ENCODE measurements around the gene ROBO1.

The ROBO1 gene

DNA sequence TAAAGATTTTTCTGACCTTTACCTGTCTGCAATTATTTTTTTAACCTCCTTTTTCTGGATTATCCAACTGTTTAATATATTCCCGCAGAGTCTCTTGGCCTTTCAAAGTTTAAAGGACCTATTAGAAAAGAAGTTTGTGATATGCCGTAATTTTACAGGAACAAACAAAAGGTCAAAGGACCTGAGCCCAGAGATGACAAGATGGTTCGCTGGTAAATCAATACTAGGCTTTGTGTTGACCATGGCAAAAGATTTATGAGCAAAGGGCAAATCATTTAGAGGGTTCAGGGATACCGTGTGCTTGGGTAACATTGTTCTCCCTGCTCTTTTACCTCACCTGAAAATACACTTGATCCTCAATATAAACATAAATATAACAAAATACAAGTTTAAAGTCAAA, 923.5 kb downstream of the ROBO1 start:
- 90% methylated on average over 4 of the region's 4 CpGs for WGBS
- H3K4me1 ChIP-seq (ENCODE audit: insufficient read depth, low read length): peaks cover 9% of the 10 kb centered on the region; the same call in 1 of the 2 replicates
- no peak overlapping the region for H3K4me3 ChIP-seq (ENCODE audit: low read length)

GRCh38 chr3:78839693-78840092, 928.1 kb downstream of the ROBO1 start:
- Histone ChIP-seq H3K4me3 (ENCODE audit: low read length) (no peak overlapping the region), H3K36me3 (ENCODE audit: insufficient read depth, low read length) (no peaks in the 10 kb centered on the region), H3K4me1 (ENCODE audit: insufficient read depth, low read length) (no peaks in the 10 kb centered on the region; the same call in 1 of the 2 replicates), H3K27ac (ENCODE audit: low read depth, low read length) (no peak overlapping the region), H3K27me3 (ENCODE audit: insufficient read depth, low read length) (no peaks in the 10 kb centered on the region), H3K9me3 (ENCODE audit: insufficient read depth, low read depth, low read length) (no peaks in the 10 kb centered on the region), H3K9ac (ENCODE audit: low read depth, low read length) (no peak overlapping the region)
- WGBS: 50% methylated on average over 3 of the region's 3 CpGs

More for the DNA sequence above, 923.5 kb downstream of the ROBO1 start:
- no peak overlapping the region for H3K27ac ChIP-seq (ENCODE audit: low read depth, low read length)
- H3K36me3 ChIP-seq (ENCODE audit: insufficient read depth, low read length): no peaks in the 10 kb centered on the region
- H3K9ac ChIP-seq (ENCODE audit: low read depth, low read length): no peak overlapping the region
- H3K27me3 ChIP-seq (ENCODE audit: insufficient read depth, low read length): no peaks in the 10 kb centered on the region
- no peaks in the 10 kb centered on the region for H3K9me3 ChIP-seq (ENCODE audit: insufficient read depth, low read depth, low read length)

DNA sequence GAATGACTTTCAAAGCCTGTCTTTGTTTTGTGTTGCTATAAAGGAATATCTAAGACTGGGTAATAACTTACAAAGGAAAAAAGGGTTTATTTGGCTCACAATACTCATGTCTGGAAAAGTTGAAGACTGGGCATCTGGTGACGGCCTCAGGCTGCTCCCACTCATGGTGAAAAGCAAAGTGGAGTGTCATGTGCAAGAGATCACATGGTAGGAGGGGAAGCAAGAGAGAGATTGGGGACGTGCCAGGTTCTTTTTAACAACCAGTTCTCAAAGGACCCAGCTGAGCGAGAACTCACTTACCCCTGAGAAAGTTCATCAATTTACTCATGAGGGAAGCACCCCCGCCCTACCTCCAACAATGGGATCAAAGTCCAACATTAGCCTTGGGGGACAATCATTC, 929.4 kb downstream of the ROBO1 start:
- Histone ChIP-seq H3K9me3 (ENCODE audit: insufficient read depth, low read depth, low read length) (no peaks in the 10 kb centered on the region), H3K9ac (ENCODE audit: low read depth, low read length) (no peak overlapping the region), H3K36me3 (ENCODE audit: insufficient read depth, low read length) (no peaks in the 10 kb centered on the region), H3K4me1 (ENCODE audit: insufficient read depth, low read length) (no peaks in the 10 kb centered on the region; the same call in 1 of the 2 replicates), H3K27ac (ENCODE audit: low read depth, low read length) (no peak overlapping the region), H3K4me3 (ENCODE audit: low read length) (no peak overlapping the region), H3K27me3 (ENCODE audit: insufficient read depth, low read length) (no peaks in the 10 kb centered on the region)
- WGBS: 87% methylated on average over 4 of the region's 4 CpGs

DNA sequence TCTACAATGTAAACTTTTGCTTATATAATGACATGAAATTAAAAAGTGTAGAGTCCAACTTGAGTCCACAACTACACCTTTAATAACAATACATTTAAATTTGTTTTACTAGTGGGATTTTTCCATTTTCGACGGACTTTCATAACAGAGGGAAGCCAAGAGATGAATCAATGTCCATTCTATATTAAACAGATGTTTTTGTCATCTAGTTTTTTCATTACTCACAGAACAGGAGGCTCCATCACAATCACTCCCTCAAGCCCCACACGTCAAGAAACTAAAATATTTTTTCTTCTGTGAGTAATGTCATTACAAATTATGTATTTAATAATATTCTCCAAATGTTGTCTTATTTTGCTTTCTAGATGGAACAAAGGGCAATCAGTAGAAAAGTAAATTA, 932.9 kb downstream of the ROBO1 start:
- Histone ChIP-seq H3K27ac (ENCODE audit: low read depth, low read length) (no peak overlapping the region), H3K9ac (ENCODE audit: low read depth, low read length) (no peak overlapping the region), H3K36me3 (ENCODE audit: insufficient read depth, low read length) (no peaks in the 10 kb centered on the region), H3K27me3 (ENCODE audit: insufficient read depth, low read length) (no peaks in the 10 kb centered on the region), H3K4me1 (ENCODE audit: insufficient read depth, low read length) (no peaks in the 10 kb centered on the region; the same call in 1 of the 2 replicates), H3K9me3 (ENCODE audit: insufficient read depth, low read depth, low read length) (no peaks in the 10 kb centered on the region), H3K4me3 (ENCODE audit: low read length) (no peak overlapping the region)
- no CpG with 5 or more reads among the region's 3 CpGs for WGBS

DNA sequence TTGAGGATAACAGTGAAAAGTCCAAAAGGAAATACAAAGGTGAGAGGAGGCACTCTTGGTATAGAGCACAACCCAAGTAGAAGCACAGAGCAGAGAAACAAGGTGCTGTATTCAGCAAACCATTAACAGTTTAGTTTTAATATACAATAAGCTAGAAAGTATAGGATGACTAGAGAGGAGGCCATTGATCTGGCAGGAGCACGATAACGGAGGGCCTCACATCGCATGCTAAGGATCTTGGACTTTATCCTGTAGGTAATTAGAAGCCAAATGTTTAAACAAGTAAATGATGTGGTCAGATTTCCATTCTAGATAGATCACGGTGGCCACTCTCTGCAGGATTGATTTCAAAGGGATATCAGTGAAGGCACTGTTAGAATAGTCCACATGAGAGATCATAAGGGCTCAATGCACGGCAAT, 935.0 kb downstream of the ROBO1 start:
- Histone ChIP-seq H3K36me3 (ENCODE audit: insufficient read depth, low read length) (no peaks in the 10 kb centered on the region), H3K27me3 (ENCODE audit: insufficient read depth, low read length) (no peaks in the 10 kb centered on the region), H3K27ac (ENCODE audit: low read depth, low read length) (no peak overlapping the region), H3K9ac (ENCODE audit: low read depth, low read length) (no peak overlapping the region), H3K9me3 (ENCODE audit: insufficient read depth, low read depth, low read length) (no peaks in the 10 kb centered on the region), H3K4me3 (ENCODE audit: low read length) (no peak overlapping the region), H3K4me1 (ENCODE audit: insufficient read depth, low read length) (no peaks in the 10 kb centered on the region)
- WGBS: 93% methylated on average over 5 of the region's 5 CpGs

- Histone ChIP-seq H3K27me3 (ENCODE audit: insufficient read depth, low read length) (no peaks in the 10 kb centered on the region), H3K4me3 (ENCODE audit: low read length) (no peak overlapping the region), H3K9me3 (ENCODE audit: insufficient read depth, low read depth, low read length) (no peaks in the 10 kb centered on the region), H3K4me1 (ENCODE audit: insufficient read depth, low read length) (no peaks in the 10 kb centered on the region), H3K27ac (ENCODE audit: low read depth, low read length) (no peak overlapping the region), H3K9ac (ENCODE audit: low read depth, low read length) (no peak overlapping the region), H3K36me3 (ENCODE audit: insufficient read depth, low read length) (no peaks in the 10 kb centered on the region)
- 100% methylated on average over 1 of the region's 1 CpG for WGBS
Observed at GRCh38 chr3:78831446-78831972, 936.3 kb downstream of the ROBO1 start.

GRCh38 chr3:78830470-78830869, 937.3 kb downstream of the ROBO1 start:
- H3K36me3 ChIP-seq (ENCODE audit: insufficient read depth, low read length): no peaks in the 10 kb centered on the region
- no peaks in the 10 kb centered on the region for H3K27me3 ChIP-seq (ENCODE audit: insufficient read depth, low read length)
- no peaks in the 10 kb centered on the region for H3K4me1 ChIP-seq (ENCODE audit: insufficient read depth, low read length)
- no peaks in the 10 kb centered on the region for H3K9me3 ChIP-seq (ENCODE audit: insufficient read depth, low read depth, low read length)
- 96% methylated on average over 3 of the region's 5 CpGs for WGBS
- H3K4me3 ChIP-seq (ENCODE audit: low read length): no peak overlapping the region
- H3K27ac ChIP-seq (ENCODE audit: low read depth, low read length): no peak overlapping the region
- no peak overlapping the region for H3K9ac ChIP-seq (ENCODE audit: low read depth, low read length)

GRCh38 chr3:78827618-78828017, 940.2 kb downstream of the ROBO1 start:
- Histone ChIP-seq H3K27ac (ENCODE audit: low read depth, low read length) (no peak overlapping the region), H3K4me1 (ENCODE audit: insufficient read depth, low read length) (no peaks in the 10 kb centered on the region), H3K4me3 (ENCODE audit: low read length) (no peak overlapping the region), H3K36me3 (ENCODE audit: insufficient read depth, low read length) (no peaks in the 10 kb centered on the region), H3K9me3 (ENCODE audit: insufficient read depth, low read depth, low read length) (no peaks in the 10 kb centered on the region), H3K27me3 (ENCODE audit: insufficient read depth, low read length) (no peaks in the 10 kb centered on the region), H3K9ac (ENCODE audit: low read depth, low read length) (no peak overlapping the region)
- 99% methylated on average over 4 of the region's 4 CpGs for WGBS

GRCh38 chr3:78825858-78826215, 942.0 kb downstream of the ROBO1 start:
- H3K27ac ChIP-seq (ENCODE audit: low read depth, low read length): no peak overlapping the region
- H3K9ac ChIP-seq (ENCODE audit: low read depth, low read length): no peak overlapping the region
- H3K9me3 ChIP-seq (ENCODE audit: insufficient read depth, low read depth, low read length): no peaks in the 10 kb centered on the region
- no peaks in the 10 kb centered on the region for H3K4me1 ChIP-seq (ENCODE audit: insufficient read depth, low read length)
- no peaks in the 10 kb centered on the region for H3K27me3 ChIP-seq (ENCODE audit: insufficient read depth, low read length)
- H3K36me3 ChIP-seq (ENCODE audit: insufficient read depth, low read length): no peaks in the 10 kb centered on the region
- H3K4me3 ChIP-seq (ENCODE audit: low read length): no peak overlapping the region

GRCh38 chr3:78825118-78825857, 942.5 kb downstream of the ROBO1 start:
- H3K9me3 ChIP-seq (ENCODE audit: insufficient read depth, low read depth, low read length): no peaks in the 10 kb centered on the region
- no peak overlapping the region for H3K4me3 ChIP-seq (ENCODE audit: low read length)
- WGBS: 95% methylated on average over 4 of the region's 5 CpGs
- no peak overlapping the region for H3K9ac ChIP-seq (ENCODE audit: low read depth, low read length)
- H3K4me1 ChIP-seq (ENCODE audit: insufficient read depth, low read length): no peaks in the 10 kb centered on the region
- no peak overlapping the region for H3K27ac ChIP-seq (ENCODE audit: low read depth, low read length)
- H3K27me3 ChIP-seq (ENCODE audit: insufficient read depth, low read length): no peaks in the 10 kb centered on the region
- H3K36me3 ChIP-seq (ENCODE audit: insufficient read depth, low read length): no peaks in the 10 kb centered on the region

- Histone ChIP-seq H3K36me3 (ENCODE audit: insufficient read depth, low read length) (no peaks in the 10 kb centered on the region), H3K4me3 (ENCODE audit: low read length) (no peak overlapping the region), H3K27ac (ENCODE audit: low read depth, low read length) (no peak overlapping the region), H3K9me3 (ENCODE audit: insufficient read depth, low read depth, low read length) (no peaks in the 10 kb centered on the region), H3K9ac (ENCODE audit: low read depth, low read length) (no peak overlapping the region), H3K4me1 (ENCODE audit: insufficient read depth, low read length) (no peaks in the 10 kb centered on the region), H3K27me3 (ENCODE audit: insufficient read depth, low read length) (no peaks in the 10 kb centered on the region)
- 97% methylated on average over 1 of the region's 1 CpG for WGBS
Observed at GRCh38 chr3:78823859-78824258, 943.9 kb downstream of the ROBO1 start.

- H3K4me3 ChIP-seq (ENCODE audit: low read length): no peak overlapping the region
- H3K9me3 ChIP-seq (ENCODE audit: insufficient read depth, low read depth, low read length): no peaks in the 10 kb centered on the region
- no peak overlapping the region for H3K27ac ChIP-seq (ENCODE audit: low read depth, low read length)
- WGBS: 94% methylated on average over 4 of the region's 4 CpGs
- H3K4me1 ChIP-seq (ENCODE audit: insufficient read depth, low read length): no peaks in the 10 kb centered on the region
- no peak overlapping the region for H3K9ac ChIP-seq (ENCODE audit: low read depth, low read length)
- H3K27me3 ChIP-seq (ENCODE audit: insufficient read depth, low read length): no peaks in the 10 kb centered on the region
- H3K36me3 ChIP-seq (ENCODE audit: insufficient read depth, low read length): no peaks in the 10 kb centered on the region
Observed at GRCh38 chr3:78823434-78823833, 944.4 kb downstream of the ROBO1 start.

All from HUES64 (cell line).